Mucosa of rectum (tissue), 2 donors: ENCODE measurements around the gene CENPQ.

Source experiments
- H3K27ac ChIP-seq, 2 donors: one replicate each; pipeline ENCODE4 v1.7.0; 2013; ENCODE audit warnings: inconsistent platforms in 2 of 2, low read depth in 2 of 2, low read length in 2 of 2
- H3K27me3 ChIP-seq, 2 donors: one replicate each; pipeline ENCODE4 v1.7.0; 2013; ENCODE audit warnings: low read length in 2 of 2; ENCODE audit not compliant: control insufficient read depth in 2 of 2, insufficient read depth in 2 of 2
- H3K36me3 ChIP-seq, 2 donors: one replicate each; pipeline ENCODE4 v1.7.0; 2013; ENCODE audit warnings: low read length in 2 of 2; ENCODE audit not compliant: control insufficient read depth in 2 of 2, insufficient read depth in 2 of 2
- H3K4me1 ChIP-seq, 2 donors: one replicate each; pipeline ENCODE4 v1.7.0; 2013; ENCODE audit warnings: low read length in 2 of 2, mild to moderate bottlenecking in 1 of 2; ENCODE audit not compliant: control insufficient read depth in 2 of 2, insufficient read depth in 2 of 2
- H3K4me3 ChIP-seq, 2 donors: one replicate each; pipeline ENCODE4 v1.7.0; 2013; ENCODE audit warnings: low read length in 2 of 2
- H3K9ac ChIP-seq, 2 donors: one replicate each; pipeline ENCODE4 v1.7.0; 2013; ENCODE audit warnings: low read length in 2 of 2, low read depth in 1 of 2, mild to moderate bottlenecking in 1 of 2
- H3K9me3 ChIP-seq, 2 donors: one replicate each; pipeline ENCODE4 v1.7.0; 2013; ENCODE audit warnings: low read length in 2 of 2; ENCODE audit not compliant: control insufficient read depth in 2 of 2
- donor health status: healthy.
- donor health status: Normal muscosa, but diverticular disease.

Gene CENPQ

DNA sequence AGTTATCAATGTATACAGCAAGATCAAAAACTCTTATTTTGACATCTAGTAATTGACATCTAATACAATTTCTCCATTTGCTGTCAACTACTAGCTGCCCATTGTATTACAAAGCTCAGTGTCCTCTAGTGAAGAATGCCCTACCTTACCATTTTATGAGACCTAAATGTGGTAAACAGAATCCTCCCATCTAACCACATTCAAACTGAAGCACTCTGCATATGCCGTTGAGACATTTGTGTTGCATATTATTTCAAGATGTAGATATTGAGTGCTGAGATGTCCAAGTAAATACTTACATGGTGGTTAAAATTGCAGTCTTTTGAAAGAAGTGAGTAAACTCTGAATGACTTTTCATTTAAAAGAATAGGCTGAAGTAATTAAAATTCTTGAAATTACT lies 36.0 kb downstream of the CENPQ start:
- no peaks in the 10 kb centered on the region for H3K9me3 ChIP-seq
- no peak overlapping the region for H3K27ac ChIP-seq
- no peaks in the 10 kb centered on the region for H3K36me3 ChIP-seq
- no peak overlapping the region for H3K9ac ChIP-seq
- H3K4me1 ChIP-seq = no peaks in the 10 kb centered on the region
- no peaks in the 10 kb centered on the region for H3K27me3 ChIP-seq
- H3K4me3 ChIP-seq = no peak overlapping the region

DNA sequence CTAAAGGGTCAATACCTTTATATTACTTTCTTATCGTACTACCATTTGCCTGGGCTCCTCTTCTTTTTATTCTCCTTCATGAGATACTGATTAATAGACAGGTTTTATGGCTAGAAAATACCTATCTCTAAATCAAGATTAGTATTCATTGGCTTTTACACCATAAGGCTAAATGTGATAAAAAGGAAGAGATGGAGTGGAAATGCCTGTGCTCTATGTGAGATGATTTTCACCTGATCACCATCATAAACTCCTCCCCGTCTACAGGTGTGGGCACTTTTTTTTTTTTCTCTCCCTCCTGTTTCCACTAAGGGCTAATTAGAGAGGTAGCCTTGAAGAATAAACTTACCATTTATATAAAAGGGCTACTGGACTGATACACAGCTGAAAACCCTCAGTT lies 36.5 kb downstream of the CENPQ start, which contains the start of gene GLYATL3:
GLYATL3 (plus strand) TSS at position 301 of the 400 bp plus-strand sequence. CDS start 12,068 bp downstream, outside the sequence.
- Histone ChIP-seq H3K9ac (no peak within 1 kb of the TSS), H3K27ac (no peak within 1 kb of the TSS), H3K36me3 (no peaks in the 10 kb centered on the region), H3K4me1 (no peaks in the 10 kb centered on the region), H3K27me3 (no peaks in the 10 kb centered on the region), H3K4me3 (no peak within 1 kb of the TSS), H3K9me3 (no peaks in the 10 kb centered on the region)

DNA sequence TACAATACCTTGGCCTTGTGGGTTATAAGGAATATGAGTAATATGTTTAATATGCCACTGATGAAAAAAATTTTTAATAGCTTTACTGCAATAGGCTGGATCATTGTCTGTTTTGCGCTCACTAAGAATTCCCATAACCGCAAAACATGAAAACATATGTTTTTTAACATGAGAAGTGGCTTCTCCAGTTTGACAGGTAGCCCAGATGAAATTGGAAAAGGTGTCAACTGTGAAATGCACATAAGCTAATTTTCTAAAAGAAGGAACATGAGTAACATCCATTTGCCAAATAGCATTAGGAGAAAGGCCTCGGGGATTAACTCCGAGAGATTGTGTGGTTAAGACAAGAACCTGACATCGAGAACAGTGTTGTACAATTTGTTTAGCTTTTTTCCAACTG lies 41.5 kb downstream of the CENPQ start:
- Histone ChIP-seq H3K9me3 (no peaks in the 10 kb centered on the region), H3K9ac (no peak overlapping the region), H3K36me3 (no peaks in the 10 kb centered on the region), H3K4me1 (peaks cover 0 to 2% of the 10 kb centered on the region in 2 donors), H3K27ac (no peak overlapping the region), H3K4me3 (no peak overlapping the region), H3K27me3 (no peaks in the 10 kb centered on the region)

DNA sequence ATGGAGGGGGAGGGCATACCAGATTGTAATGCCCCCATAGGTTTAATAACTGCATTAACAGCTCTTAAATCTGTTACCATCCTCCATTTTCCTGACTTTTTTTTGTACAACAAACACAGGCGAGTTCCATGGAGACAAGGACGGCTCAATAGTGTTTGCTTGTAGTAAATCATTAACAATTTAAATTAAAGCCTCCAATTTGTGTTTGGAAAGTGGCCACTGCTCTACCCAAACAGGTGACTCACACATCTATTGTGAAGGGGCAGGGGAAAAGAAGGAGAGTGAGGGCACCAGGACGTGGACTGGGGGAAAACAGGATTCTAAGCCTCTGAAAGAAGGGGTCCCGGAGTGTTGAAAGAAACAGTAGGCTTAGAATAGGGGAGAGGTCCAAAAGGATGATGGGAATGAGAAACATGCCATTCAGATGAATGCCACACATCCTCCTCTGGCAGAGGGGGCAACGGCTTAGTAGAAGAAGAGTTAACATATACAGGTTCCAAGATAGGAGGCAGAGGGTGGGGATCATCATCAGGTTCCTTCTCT lies 43.5 kb downstream of the CENPQ start:
- H3K9ac ChIP-seq = no peak overlapping the region
- no peaks in the 10 kb centered on the region for H3K36me3 ChIP-seq
- H3K4me1 ChIP-seq = peaks cover 0 to 2% of the 10 kb centered on the region in 2 donors
- H3K4me3 ChIP-seq = no peak overlapping the region
- no peaks in the 10 kb centered on the region for H3K27me3 ChIP-seq
- H3K27ac ChIP-seq = no peak overlapping the region
- H3K9me3 ChIP-seq = no peaks in the 10 kb centered on the region

DNA sequence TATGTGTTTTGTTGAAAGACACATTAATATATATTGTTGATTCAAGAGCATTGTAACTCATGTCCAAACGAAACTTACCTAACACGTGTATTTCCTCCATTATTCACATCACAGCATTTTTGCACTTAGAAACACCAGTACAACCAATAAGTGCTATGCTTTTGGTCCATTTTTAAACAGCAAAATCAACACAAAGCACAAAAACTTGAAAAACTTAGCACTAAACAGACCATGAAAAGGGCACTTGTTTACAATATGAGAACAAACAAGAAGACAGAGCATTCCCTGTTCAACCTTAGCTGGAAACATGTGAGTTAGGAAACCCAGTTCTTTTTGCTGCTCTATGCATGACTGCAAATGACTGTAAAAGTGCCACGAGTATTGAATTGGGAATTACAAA lies 46.2 kb downstream of the CENPQ start:
- H3K27me3 ChIP-seq = no peaks in the 10 kb centered on the region
- no peaks in the 10 kb centered on the region for H3K36me3 ChIP-seq
- no peak overlapping the region for H3K9ac ChIP-seq
- H3K4me1 ChIP-seq = peaks cover 0 to 2% of the 10 kb centered on the region in 2 donors
- H3K9me3 ChIP-seq = no peaks in the 10 kb centered on the region
- H3K4me3 ChIP-seq = no peak overlapping the region
- H3K27ac ChIP-seq = no peak overlapping the region

DNA sequence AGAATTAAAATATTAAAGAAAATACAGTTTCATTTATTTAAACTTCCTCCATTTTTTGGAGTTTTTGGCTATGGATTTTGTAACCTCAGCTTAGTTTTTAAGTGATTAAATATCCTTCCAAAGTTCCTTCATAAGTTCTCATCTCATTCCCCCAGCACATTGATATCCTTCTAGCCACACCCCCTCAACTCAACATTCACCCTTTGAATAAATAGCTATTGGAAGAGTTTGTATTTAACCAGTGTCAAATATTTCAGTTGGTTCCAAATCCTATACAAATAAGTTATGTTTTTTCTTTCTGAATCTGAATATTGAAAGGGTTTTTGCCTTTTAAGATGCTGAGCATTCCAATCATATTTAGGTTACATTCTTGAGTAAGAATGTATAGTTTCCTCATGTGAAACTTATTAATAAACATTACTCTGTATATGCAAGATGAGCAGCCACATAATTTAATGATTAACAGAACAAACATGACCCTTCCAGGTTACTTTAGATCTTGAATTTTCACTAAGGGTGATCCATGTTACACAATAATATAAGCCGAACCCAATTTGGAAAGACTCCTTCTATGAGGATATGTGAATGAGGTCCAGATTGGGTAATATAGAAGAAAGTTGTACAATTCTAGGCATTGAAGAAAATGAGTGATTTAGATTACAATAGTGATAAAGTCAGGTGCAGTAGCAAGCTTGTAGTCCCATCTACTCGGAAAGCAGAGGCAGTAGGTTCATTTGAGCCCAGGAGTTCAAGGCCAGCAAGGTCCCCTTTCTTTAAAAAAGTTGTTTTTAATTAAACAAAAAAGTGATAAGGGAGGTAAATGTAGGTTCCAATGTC lies 50.2 kb downstream of the CENPQ start:
- no peaks in the 10 kb centered on the region for H3K27me3 ChIP-seq
- H3K27ac ChIP-seq = no peak overlapping the region
- H3K4me1 ChIP-seq = no peaks in the 10 kb centered on the region
- no peaks in the 10 kb centered on the region for H3K9me3 ChIP-seq
- no peak overlapping the region for H3K4me3 ChIP-seq
- no peak overlapping the region for H3K9ac ChIP-seq
- H3K36me3 ChIP-seq = no peaks in the 10 kb centered on the region

DNA sequence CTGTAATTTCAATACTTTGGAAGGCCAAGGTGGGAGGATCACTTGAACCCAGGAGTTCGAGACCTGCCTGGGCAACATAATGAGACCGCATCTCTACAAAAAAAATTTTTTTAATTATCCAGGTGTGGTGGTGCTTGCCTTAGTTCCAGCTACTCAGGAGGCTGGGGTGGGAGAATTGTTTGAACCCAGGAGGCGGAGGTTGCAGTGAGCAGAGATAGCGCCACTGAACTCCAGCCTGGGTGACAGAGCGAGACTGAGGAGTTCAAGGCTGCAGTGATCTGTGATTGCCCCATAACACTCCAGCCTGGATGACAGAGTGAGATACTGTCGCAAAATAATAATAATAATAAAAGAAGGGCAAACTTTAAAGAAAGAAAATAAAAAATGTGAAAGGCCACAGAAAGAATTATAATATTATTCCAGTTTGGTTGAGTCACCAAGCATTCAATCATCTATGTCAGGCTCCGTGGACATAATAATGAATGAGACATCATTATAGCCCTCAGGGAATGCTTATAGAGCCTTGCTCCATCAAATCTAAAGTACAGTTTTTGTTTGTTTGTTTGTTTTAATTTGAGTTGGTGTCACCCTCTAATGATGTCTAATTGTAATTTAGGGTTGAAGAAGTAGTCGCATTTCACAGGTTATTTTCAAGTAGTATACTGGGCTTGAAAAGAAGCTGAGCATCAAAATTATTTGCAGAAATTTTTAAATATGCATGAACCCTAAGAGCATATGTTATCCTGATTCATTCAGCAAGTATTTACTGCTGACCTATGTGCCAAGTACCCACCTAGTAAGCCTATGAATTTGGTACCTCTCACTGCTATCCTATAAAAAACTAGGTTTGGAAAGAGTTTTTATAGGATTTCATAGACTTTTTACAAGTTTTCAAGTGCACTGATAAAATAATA lies 51.7 kb downstream of the CENPQ start:
- Histone ChIP-seq H3K9ac (no peak overlapping the region), H3K27me3 (no peaks in the 10 kb centered on the region), H3K9me3 (no peaks in the 10 kb centered on the region), H3K4me3 (no peak overlapping the region), H3K27ac (no peak overlapping the region), H3K4me1 (no peaks in the 10 kb centered on the region), H3K36me3 (no peaks in the 10 kb centered on the region)

DNA sequence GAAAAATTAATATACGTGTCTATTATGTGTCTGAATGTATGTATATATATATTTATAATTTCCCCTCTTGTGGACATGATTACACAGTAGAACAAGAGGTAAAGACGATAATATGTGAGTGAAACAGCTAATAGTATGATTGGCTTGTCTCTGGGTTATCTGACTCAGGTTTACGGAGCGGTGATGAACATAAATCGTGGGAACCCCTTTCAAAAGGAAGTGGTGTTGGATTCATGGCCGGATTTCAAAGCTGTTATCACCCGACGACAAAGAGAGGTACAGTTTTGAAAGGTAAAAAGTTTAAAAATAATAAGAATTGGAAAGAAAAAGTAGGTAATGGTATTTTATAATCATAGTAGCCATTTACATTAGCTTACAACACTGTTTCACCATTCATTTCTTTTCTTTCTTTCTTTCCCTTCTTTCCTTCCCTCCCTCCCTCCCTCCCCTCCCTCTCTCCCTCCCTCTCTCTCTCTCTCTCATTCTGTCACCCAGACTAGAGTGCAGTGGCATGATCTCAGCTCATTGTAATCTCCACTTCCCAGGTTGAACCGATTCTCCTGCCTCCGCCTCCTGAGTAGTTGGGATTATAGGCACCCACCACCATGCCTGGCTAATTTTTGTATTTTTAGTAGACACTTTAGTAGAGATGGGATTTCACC lies 52.4 kb downstream of the CENPQ start:
- Histone ChIP-seq H3K27me3 (no peaks in the 10 kb centered on the region), H3K36me3 (no peaks in the 10 kb centered on the region), H3K27ac (no peak overlapping the region), H3K9me3 (no peaks in the 10 kb centered on the region), H3K4me3 (no peak overlapping the region), H3K9ac (no peak overlapping the region), H3K4me1 (no peaks in the 10 kb centered on the region)

DNA sequence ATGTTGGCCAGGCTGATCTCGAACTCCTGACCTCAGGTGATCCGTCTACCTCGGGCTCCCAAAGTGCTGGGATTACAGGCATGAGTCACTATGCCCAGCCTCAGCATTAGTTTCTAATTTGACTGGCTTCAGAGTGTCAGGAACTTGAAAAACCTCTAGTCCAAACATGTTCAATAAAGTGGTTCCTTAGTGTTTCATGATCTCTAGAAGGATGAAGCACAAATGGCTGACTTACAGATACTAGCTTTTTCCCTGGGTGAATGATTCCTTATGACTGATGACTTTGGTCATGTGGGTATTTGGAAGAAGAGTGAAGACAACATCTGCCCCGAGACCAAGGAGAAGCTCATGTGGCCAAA lies 53.0 kb downstream of the CENPQ start:
- Histone ChIP-seq H3K4me3 (no peak overlapping the region), H3K27me3 (no peaks in the 10 kb centered on the region)

More for the DNA sequence above, 53.0 kb downstream of the CENPQ start:
- no peak overlapping the region for H3K9ac ChIP-seq
- H3K36me3 ChIP-seq = no peaks in the 10 kb centered on the region
- no peaks in the 10 kb centered on the region for H3K4me1 ChIP-seq
- no peak overlapping the region for H3K27ac ChIP-seq
- H3K9me3 ChIP-seq = no peaks in the 10 kb centered on the region
